ENCODE data around the gene CAPN2.

The CAPN2 gene

DNA sequence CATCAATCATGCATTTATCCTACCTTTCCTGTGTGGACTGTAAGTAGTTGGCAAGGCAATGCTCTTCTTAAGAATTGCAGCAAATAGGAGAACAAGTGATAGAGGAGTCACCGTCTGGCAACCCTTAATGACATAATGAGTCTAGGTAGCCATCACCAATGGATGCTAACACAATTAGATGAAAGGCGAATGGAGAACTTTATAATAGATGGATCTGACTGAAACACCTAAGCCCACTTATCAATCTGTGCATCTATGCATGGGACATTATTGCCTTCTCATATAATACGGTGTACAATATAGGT lies 27.9 kb upstream of the CAPN2 start:
- TF ChIP-seq CTCF (IDR thresholded peaks at IDR 0.05; ENCODE audit: low read depth, low read length), result no peak
- no peak for DNase-seq (ENCODE audit: extremely low read depth, low read depth)

- no peak for TF ChIP-seq CTCF (IDR thresholded peaks at IDR 0.05; ENCODE audit: low read depth, low read length)
- DNase-seq (ENCODE audit: extremely low read depth, low read depth), result no peak
These were observed 21.2 kb upstream of the CAPN2 start for GRCh38 chr1:223691121-223691520.

DNA sequence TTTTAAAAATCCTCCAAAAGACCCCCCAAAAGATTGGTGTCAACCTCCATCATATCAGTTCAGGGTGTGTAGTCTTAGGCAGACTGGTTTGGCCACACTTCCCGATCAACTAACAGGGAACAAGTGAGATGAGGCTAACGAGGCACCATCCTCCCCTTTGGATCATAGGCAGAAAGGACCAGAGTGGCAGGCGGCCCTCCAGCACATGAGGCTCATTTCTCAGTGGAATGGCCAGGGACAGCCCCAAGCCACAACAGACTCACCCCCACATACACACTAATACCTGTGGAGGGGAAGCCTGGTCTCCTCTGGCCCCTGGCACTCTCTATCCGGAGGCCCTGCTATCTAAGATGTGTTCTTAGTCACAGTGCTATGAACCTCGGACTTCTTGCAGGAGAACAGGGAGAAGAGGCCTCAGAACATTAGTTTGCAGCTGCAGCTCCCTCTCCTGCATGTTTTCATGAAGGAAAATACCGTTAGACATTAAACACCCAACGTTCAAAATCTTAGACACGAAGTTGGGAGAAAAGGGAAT lies 17.3 kb upstream of the CAPN2 start:
- no peak for TF ChIP-seq CTCF (IDR thresholded peaks at IDR 0.05; ENCODE audit: low read depth, low read length)
- no peak for DNase-seq (ENCODE audit: extremely low read depth, low read depth)

DNA sequence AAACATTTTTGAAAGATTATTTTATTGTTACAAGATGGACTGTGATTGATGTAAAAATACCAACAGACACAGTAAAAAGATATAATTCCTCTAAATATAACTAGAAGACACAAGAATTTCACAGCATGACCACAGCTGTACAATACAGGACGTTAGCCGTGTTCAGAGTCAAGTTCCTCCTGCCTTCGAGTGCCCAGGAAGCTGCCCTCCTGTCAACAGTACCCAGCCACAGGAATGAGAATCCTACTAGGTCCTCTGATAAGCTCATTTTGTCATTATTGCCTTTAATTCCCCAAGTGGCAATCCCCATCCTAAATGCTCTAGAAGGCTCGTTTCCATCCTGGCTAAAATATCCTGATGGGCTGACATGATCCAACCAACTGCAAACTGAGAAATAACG lies 16.4 kb upstream of the CAPN2 start:
- TF ChIP-seq CTCF (IDR thresholded peaks at IDR 0.05; ENCODE audit: low read depth, low read length), result no peak
- no peak for DNase-seq (ENCODE audit: extremely low read depth, low read depth)

DNA sequence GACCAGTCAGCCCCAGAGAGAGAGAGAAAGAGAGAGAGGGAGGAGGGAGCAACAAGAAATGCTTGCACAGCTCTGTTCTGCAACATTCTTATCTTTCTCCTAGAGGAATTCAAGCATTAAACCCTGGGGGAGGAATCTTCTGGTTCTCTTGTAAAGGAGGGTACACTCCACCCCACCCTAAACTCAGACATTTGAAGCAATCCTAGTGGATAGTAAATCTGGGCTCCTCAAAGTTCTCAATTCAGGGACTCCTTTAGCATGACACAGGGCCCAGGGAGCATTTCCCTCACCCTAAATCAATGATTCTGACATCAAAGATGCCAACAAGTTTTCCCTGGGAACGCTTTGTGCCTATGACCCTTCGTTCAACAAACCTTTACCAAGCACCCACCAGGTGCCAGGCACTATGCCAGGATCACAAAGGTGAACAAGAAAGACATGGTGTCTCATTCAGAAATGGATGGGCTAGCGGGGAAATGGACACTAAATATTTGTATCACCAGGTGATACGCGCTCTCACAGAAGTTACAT lies 11.9 kb upstream of the CAPN2 start:
- TF ChIP-seq CTCF (IDR thresholded peaks at IDR 0.05; ENCODE audit: low read depth, low read length), result no peak
- DNase-seq (ENCODE audit: extremely low read depth, low read depth), result no peak

GRCh38 chr1:223700942-223701637 lies 11.2 kb upstream of the CAPN2 start:
- TF ChIP-seq CTCF (IDR thresholded peaks at IDR 0.05; ENCODE audit: low read depth, low read length), result no peak
- DNase-seq (ENCODE audit: extremely low read depth, low read depth), result peak; percentile 90

- TF ChIP-seq CTCF (IDR thresholded peaks at IDR 0.05; ENCODE audit: low read depth, low read length), result no peak
- no peak for DNase-seq (ENCODE audit: extremely low read depth, low read depth)
These were observed 9.3 kb upstream of the CAPN2 start for GRCh38 chr1:223702735-223703667.

Measured in AG09319 (cell line).